Measurements from ENCODE around the gene GSS.
"Not testable (repeated sequence)": the region's sequence is repeated elsewhere in the genome, so short reads cannot be mapped to it uniquely, and the experiment has no call there.

GSS gene

GRCh38 chr20:34887023-34887422 lies 68.6 kb downstream of the GSS start:
- Histone ChIP-seq H3K36me3 (ENCODE audit: insufficient read depth, low read depth, low read length) (no peaks in the 10 kb centered on the region; the same call in 1 of the 2 replicates), H3K4me3 (ENCODE audit: low read length) (no peak overlapping the region), H3K27me3 (ENCODE audit: insufficient read depth, low read length) (no peaks in the 10 kb centered on the region), H3K9ac (ENCODE audit: low read depth, low read length) (no peak overlapping the region), H3K9me3 (ENCODE audit: insufficient read depth, low read depth, low read length) (no peaks in the 10 kb centered on the region), H3K27ac (ENCODE audit: low read length) (no peak overlapping the region), H3K4me1 (ENCODE audit: insufficient read depth, low read length) (no peaks in the 10 kb centered on the region)

GRCh38 chr20:34886122-34886521 lies 69.5 kb downstream of the GSS start:
- Histone ChIP-seq H3K36me3 (ENCODE audit: insufficient read depth, low read depth, low read length) (no peaks in the 10 kb centered on the region; the same call in 1 of the 2 replicates), H3K27ac (ENCODE audit: low read length) (no peak overlapping the region), H3K27me3 (ENCODE audit: insufficient read depth, low read length) (no peaks in the 10 kb centered on the region), H3K9ac (ENCODE audit: low read depth, low read length) (no peak overlapping the region), H3K4me1 (ENCODE audit: insufficient read depth, low read length) (no peaks in the 10 kb centered on the region), H3K4me3 (ENCODE audit: low read length) (no peak overlapping the region), H3K9me3 (ENCODE audit: insufficient read depth, low read depth, low read length) (no peaks in the 10 kb centered on the region)

GRCh38 chr20:34884260-34884659 lies 71.3 kb downstream of the GSS start:
- H3K9me3 ChIP-seq (ENCODE audit: insufficient read depth, low read depth, low read length), result no peaks in the 10 kb centered on the region
- H3K36me3 ChIP-seq (ENCODE audit: insufficient read depth, low read depth, low read length), result no peaks in the 10 kb centered on the region; the same call in 1 of the 2 replicates
- H3K4me1 ChIP-seq (ENCODE audit: insufficient read depth, low read length), result no peaks in the 10 kb centered on the region
- H3K27me3 ChIP-seq (ENCODE audit: insufficient read depth, low read length), result no peaks in the 10 kb centered on the region
- no peak overlapping the region for H3K9ac ChIP-seq (ENCODE audit: low read depth, low read length)
- no peak overlapping the region for H3K27ac ChIP-seq (ENCODE audit: low read length)
- no peak overlapping the region for H3K4me3 ChIP-seq (ENCODE audit: low read length)

DNA sequence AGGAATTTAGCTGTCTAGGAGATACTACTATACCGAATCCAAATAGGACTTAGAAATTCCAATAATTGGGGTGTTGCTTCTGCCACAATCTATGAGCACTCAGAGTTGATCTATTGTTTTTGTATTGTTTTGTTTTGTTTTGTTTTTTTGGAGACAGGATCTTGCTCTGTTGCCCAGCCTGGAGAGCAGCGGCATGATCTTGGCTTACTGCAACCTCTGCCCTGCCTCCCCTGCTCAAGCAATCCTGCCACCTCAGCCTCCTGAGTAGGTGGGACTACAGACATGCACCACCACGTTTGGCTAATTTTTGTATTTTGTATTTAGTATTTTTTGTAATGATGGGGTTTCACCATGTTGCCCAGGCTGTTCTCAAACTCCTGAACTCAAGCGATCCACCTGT lies 71.8 kb downstream of the GSS start:
- no peak overlapping the region for H3K9ac ChIP-seq (ENCODE audit: low read depth, low read length)

DNA sequence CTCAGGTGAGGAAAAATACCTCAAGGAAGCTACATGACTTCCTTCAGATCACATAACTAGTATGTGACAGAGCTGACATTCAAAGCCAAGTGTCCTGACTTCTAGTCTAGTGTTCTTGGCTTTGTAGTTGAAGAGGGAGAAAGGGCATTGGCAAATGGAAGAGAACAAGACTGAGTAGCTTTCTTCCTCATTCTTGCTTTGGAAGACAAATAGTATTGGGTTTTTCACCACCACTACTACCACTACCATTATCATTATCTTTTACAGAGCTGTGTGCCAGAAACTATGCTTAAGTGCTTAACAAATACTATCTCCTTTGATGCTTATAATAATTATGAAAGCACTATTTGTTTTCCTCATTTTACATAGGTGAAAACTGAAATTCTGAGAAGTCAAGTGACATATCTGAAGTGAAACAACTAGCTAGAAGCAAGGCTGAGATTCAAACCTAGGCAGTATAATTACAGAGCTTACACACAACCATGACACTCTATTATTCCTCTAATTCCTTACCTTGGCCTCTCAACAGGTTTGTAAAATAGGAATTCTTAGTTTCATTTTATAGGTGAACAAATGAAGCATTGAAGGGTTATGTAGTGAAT lies 72.4 kb downstream of the GSS start:
- no peak overlapping the region for H3K27ac ChIP-seq (ENCODE audit: low read length)
- H3K4me1 ChIP-seq (ENCODE audit: insufficient read depth, low read length), result no peaks in the 10 kb centered on the region
- H3K36me3 ChIP-seq (ENCODE audit: insufficient read depth, low read depth, low read length), result no peaks in the 10 kb centered on the region; the same call in 1 of the 2 replicates
- H3K9me3 ChIP-seq (ENCODE audit: insufficient read depth, low read depth, low read length), result no peaks in the 10 kb centered on the region
- H3K9ac ChIP-seq (ENCODE audit: low read depth, low read length), result no peak overlapping the region
- H3K4me3 ChIP-seq (ENCODE audit: low read length), result no peak overlapping the region
- 0 out of 2 replicates have a peak, but pooled peaks cover 2% of the 10 kb centered on the region for H3K27me3 ChIP-seq (ENCODE audit: insufficient read depth, low read length)

More for the DNA sequence above, 71.8 kb downstream of the GSS start:
- Histone ChIP-seq H3K4me1 (ENCODE audit: insufficient read depth, low read length) (no peaks in the 10 kb centered on the region), H3K9me3 (ENCODE audit: insufficient read depth, low read depth, low read length) (no peaks in the 10 kb centered on the region), H3K27ac (ENCODE audit: low read length) (no peak overlapping the region), H3K36me3 (ENCODE audit: insufficient read depth, low read depth, low read length) (no peaks in the 10 kb centered on the region; the same call in 1 of the 2 replicates), H3K27me3 (ENCODE audit: insufficient read depth, low read length) (no peaks in the 10 kb centered on the region), H3K4me3 (ENCODE audit: low read length) (no peak overlapping the region)

DNA sequence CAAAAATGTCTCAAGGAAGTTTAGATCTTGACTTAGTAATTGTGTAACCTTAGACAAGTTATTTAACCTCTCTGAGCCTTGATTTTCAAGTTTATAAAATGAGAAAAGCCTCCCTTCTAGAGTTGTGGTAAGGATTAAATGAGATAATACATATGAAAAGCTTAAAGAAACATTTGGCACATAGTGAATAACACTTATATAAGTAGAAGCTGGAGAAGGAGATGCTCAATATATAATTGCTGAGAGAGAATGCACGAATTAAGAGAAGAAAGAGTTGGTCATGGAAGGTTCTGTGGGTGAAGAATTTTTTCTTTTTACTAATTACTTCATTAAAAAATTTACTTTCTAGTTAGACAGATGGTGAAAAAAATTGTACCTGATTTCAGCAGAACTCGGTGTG lies 73.9 kb downstream of the GSS start:
- Histone ChIP-seq H3K9me3 (ENCODE audit: insufficient read depth, low read depth, low read length) (no peaks in the 10 kb centered on the region), H3K27ac (ENCODE audit: low read length) (no peak overlapping the region), H3K9ac (ENCODE audit: low read depth, low read length) (no peak overlapping the region), H3K4me3 (ENCODE audit: low read length) (no peak overlapping the region), H3K4me1 (ENCODE audit: insufficient read depth, low read length) (no peaks in the 10 kb centered on the region), H3K36me3 (ENCODE audit: insufficient read depth, low read depth, low read length) (no peaks in the 10 kb centered on the region; the same call in 1 of the 2 replicates), H3K27me3 (ENCODE audit: insufficient read depth, low read length) (peaks cover 14% of the 10 kb centered on the region)

GRCh38 chr20:34880971-34881370 lies 74.6 kb downstream of the GSS start:
- H3K4me3 ChIP-seq (ENCODE audit: low read length); H3K27ac ChIP-seq (ENCODE audit: low read length); H3K9me3 ChIP-seq (ENCODE audit: insufficient read depth, low read depth, low read length); H3K9ac ChIP-seq (ENCODE audit: low read depth, low read length); H3K36me3 ChIP-seq (ENCODE audit: insufficient read depth, low read depth, low read length); H3K4me1 ChIP-seq (ENCODE audit: insufficient read depth, low read length): not testable (repeated sequence)
- peaks cover 16% of the 10 kb centered on the region for H3K27me3 ChIP-seq (ENCODE audit: insufficient read depth, low read length)

- Histone ChIP-seq H3K4me3 (ENCODE audit: low read length) (no peak overlapping the region), H3K27ac (ENCODE audit: low read length) (no peak overlapping the region), H3K4me1 (ENCODE audit: insufficient read depth, low read length) (no peaks in the 10 kb centered on the region; the same call in 1 of the 2 replicates), H3K36me3 (ENCODE audit: insufficient read depth, low read depth, low read length) (no peaks in the 10 kb centered on the region; the same call in 1 of the 2 replicates), H3K9ac (ENCODE audit: low read depth, low read length) (no peak overlapping the region), H3K9me3 (ENCODE audit: insufficient read depth, low read depth, low read length) (no peaks in the 10 kb centered on the region), H3K27me3 (ENCODE audit: insufficient read depth, low read length) (peaks cover 16% of the 10 kb centered on the region)
These were observed 75.3 kb downstream of the GSS start for GRCh38 chr20:34880215-34880850.

Measured in iPS-20b (cell line).